Cardiac septum (tissue), 1 donor: ENCODE results near the gene SRSF1. TPM values are rescaled to one million over a fixed set of nuclear protein-coding genes. Genes with fewer than 3 reads are reported as not detected.

Source experiments
- DNase-seq: peaks from one replicate; pipeline ENCODE4 v3.0.0-alpha.2; 2020; ENCODE audit warnings: low spot score
- intact Hi-C: fragments of 100-400 bp; cut with DNase I; formaldehyde crosslinking; loops from one replicate; pipeline ENCODE4 v1.14.0; 2022
- total RNA-seq: library from RNA; stranded (reverse); fragmentation: NEBNext Ultra II Directional; extraction: Animal tissue kit (Norgen Biotek cat#: 25700); gene quantifications from one replicate; pipeline ENCODE4 v1.2.1, GENCODE V29; 2021
- donor health status: DM: no; HTN: no; CAD: no.

SRSF1 gene
- total RNA-seq, 1 donor from 2014 or later = 105 TPM

DNA sequence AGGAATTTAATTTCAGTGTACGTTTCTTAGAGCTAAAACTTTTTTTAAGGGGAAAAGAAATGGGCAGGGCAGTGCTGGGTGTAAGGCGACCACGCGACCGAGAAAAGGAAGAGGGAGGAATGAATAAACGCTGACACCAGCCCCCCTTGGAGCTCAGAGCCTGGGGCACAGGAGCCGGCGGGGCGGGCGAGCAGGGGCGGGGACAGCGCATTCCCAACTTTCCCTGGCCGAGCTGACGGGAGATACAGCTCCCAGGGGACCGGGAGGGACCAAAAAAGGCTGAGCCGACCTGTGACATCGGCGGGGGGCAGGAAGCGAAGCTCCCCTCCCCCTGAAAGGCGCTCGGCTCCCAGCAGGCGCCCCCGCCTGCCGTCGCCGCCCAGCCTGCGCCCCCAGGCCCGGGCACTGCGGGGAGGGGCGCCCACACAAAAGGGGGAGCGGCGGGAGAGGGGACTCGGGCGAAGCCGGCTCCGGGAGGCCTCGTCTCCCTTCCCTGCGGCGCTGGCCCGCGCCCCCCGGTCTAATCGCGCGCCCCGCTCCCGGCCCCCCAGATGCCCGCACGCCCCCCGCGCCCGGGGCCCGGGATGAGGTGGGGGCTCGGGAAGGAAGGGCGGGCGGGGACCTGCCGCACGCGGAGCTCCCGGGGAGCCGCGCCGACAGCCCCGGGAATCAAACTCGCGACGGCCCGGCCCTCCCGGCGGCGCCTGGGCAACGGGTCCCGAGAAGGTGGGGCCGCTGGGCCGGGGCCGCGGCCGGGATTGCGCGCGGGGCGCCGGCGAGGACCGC, 52.5 kb downstream of the SRSF1 start:
- peak; percentile 89 for DNase-seq
- intact Hi-C loops = loop anchor here (1.0 to 2.0 kb wide), 2 partner anchors 34 to 61 kb away; partner anchors contain the start of gene VEZF1

DNA sequence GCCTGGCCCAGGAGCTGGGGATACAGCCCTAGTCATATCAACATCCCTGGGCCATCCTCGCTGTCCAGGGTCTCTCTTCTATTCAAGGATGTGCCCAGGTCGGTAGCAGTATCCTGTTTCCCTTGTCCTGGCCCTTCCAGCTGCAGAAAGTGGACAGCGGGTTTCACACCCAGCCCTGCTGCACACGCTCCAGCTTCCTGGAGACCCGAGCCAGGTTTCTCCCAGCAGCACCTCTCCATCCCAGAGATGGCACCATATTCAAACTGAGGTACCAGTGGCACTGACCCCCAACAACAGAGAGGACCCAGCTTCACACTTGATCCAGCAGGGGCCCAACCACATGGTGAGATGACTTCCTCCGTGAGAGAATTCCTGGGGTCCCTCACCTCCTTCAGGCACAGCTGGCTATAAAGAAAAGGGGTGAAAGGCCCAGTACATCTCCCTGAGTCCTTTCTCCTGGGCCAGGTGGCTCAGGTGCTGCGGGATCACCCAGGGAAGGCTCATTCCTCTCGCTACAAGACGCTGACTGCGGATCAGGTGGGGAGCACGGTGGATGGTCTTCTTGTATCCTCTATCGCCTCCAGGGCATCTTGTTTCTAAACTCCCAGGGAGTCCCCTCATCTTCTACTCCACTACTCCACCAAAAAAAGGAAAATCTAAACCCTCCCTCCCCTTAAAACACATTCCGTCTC, 53.2 kb downstream of the SRSF1 start:
- intact Hi-C loops = loop anchor here (1.0 to 2.0 kb wide), 2 partner anchors 35 to 61 kb away; partner anchors contain the start of gene VEZF1
- no peak for DNase-seq

Other genes starting within 250 kb of the SRSF1 start
- gene MRPS23, start 157.2 kb downstream of the SRSF1 start, total RNA-seq = 59.6 TPM
- gene CUEDC1, start 51.8 kb downstream of the SRSF1 start, total RNA-seq = 46.6 TPM
- gene VEZF1, start 19.0 kb downstream of the SRSF1 start, total RNA-seq = 55.3 TPM
- 79.4 TPM for gene DYNLL2, start 76.2 kb upstream of the SRSF1 start, total RNA-seq
- gene OR4D1, start 141.1 kb upstream of the SRSF1 start, total RNA-seq = not detected
- not detected for gene OR4D2, start 159.7 kb upstream of the SRSF1 start, total RNA-seq
- gene EPX, start 185.5 kb upstream of the SRSF1 start, total RNA-seq = not detected
- 9.3 TPM for gene MKS1, start 212.0 kb upstream of the SRSF1 start, total RNA-seq
- gene LPO, start 231.3 kb upstream of the SRSF1 start, total RNA-seq = not detected